Right lobe of liver (tissue), 6 donors: Measurements from ENCODE around the gene FAAH2. TPM values are rescaled to one million over a fixed set of nuclear protein-coding genes. Genes with fewer than 3 reads are reported as not detected.

ENCODE experiments used
- ATAC-seq, 4 donors: fragments of 200-7000 bp; cut with Tn5 transposase; one replicate each; pipeline ENCODE4 v1.9.1; 2020; ENCODE audit warnings: mild to moderate bottlenecking in 4 of 4, moderate library complexity in 4 of 4
- DNase-seq, 3 donors: peaks; one replicate each; pipeline ENCODE4 v3.0.0-alpha.2; 2020
- H3K27ac ChIP-seq, 3 donors: fragments of 200-600 bp; one replicate each; pipeline ENCODE4 v1.8.0; 2022
- H3K27me3 ChIP-seq, 2 donors: fragments of 200-600 bp; one replicate each; pipeline ENCODE4 v1.8.0; 2022
- H3K36me3 ChIP-seq, 4 donors: fragments of 200-600 bp; sonication (generic) in 1 of 4; one replicate each; pipeline versions ENCODE4 v1.5.1 to v1.8.0; 2017 to 2022; ENCODE audit warnings: control low read depth in 1 of 4
- H3K4me1 ChIP-seq, 4 donors: fragments of 200-600 bp; sonication (generic) in 1 of 4; one replicate each; pipeline versions ENCODE4 v1.5.1 to v1.8.0; 2017 to 2022; ENCODE audit warnings: control low read depth in 1 of 4
- H3K4me3 ChIP-seq, 3 donors: fragments of 200-600 bp; one replicate each; pipeline ENCODE4 v1.8.0; 2022
- H3K9me3 ChIP-seq, 4 donors: fragments of 200-600 bp; sonication (generic) in 1 of 4; one replicate each; pipeline versions ENCODE4 v1.5.1 to v1.8.0; 2017 to 2022; ENCODE audit warnings: control low read depth in 1 of 4
- POLR2A ChIP-seq: fragments of 450-650 bp; IDR thresholded peaks from one replicate; pipeline ENCODE4 v1.6.1; 2017; ENCODE audit warnings: antibody characterized with exemption, mild to moderate bottlenecking
- WGBS: methylation state at CpG from one replicate; pipeline ENCODE4 v1.1.6; 2018; ENCODE audit warnings: low coverage, low lambda C conversion rate; ENCODE audit not compliant: insufficient coverage; ENCODE audit errors: missing lambda C conversion rate; 5-methylcytosine and 5-hydroxymethylcytosine counted together
- intact Hi-C, 2 donors: fragments of 100-400 bp; cut with DNase I; formaldehyde crosslinking; loops; one replicate each; pipeline versions ENCODE4 v1.11.2 to v1.14.1; 2022
- long read RNA-seq: library from polyadenylated mRNA; unstranded; transcript quantifications from one replicate; pipeline ENCODE4 v2.0.0, GENCODE V29; 2019
- total RNA-seq, 6 experiments: library from RNA; depleted of rRNA in 2 of 6; stranded (reverse); fragments of >200 nt in 2 of 6; fragmentation: NEBNext Ultra II Directional in 3 of 6; extraction: Animal tissue kit (Norgen Biotek cat#: 25700) in 3 of 6; gene quantifications; one replicate each; pipeline versions ENCODE4 v1.1.0 to v1.2.4, GENCODE V29; 2016 to 2023
- TF ChIP-seq, protein P1 (sequence below), 4 donors: fragments of 200-600 bp in 3 of 4; fragments of 450-650 bp in 1 of 4; IDR thresholded peaks; one replicate each; pipeline versions ENCODE4 v1.5.1 to v1.8.0; 2016 to 2022; ENCODE audit warnings: antibody characterized with exemption in 4 of 4, mild to moderate bottlenecking in 2 of 4
- donor health status: DM: no; HTN: yes; CAD: no.
- donor health status: DM: no; HTN: no; CAD: no.
- donor health status: DM: no; HTN: no; CAD: no.
- donor health status: DM: no; HTN: yes; CAD: no.
- donor health status: DM: no; HTN: yes; CAD: no.

Gene FAAH2, protein sequence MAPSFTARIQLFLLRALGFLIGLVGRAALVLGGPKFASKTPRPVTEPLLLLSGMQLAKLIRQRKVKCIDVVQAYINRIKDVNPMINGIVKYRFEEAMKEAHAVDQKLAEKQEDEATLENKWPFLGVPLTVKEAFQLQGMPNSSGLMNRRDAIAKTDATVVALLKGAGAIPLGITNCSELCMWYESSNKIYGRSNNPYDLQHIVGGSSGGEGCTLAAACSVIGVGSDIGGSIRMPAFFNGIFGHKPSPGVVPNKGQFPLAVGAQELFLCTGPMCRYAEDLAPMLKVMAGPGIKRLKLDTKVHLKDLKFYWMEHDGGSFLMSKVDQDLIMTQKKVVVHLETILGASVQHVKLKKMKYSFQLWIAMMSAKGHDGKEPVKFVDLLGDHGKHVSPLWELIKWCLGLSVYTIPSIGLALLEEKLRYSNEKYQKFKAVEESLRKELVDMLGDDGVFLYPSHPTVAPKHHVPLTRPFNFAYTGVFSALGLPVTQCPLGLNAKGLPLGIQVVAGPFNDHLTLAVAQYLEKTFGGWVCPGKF
- total RNA-seq = 10 to 100 TPM in 3 of 6 experiments, 1 to 10 TPM in 3; 6.9 to 19.7 (median 10.0) TPM
- long read RNA-seq, partial matches to known transcripts = 2 of 4 reads
- long read RNA-seq, other reads (novel, unspliced or antisense) = 2 of 4 reads

DNA sequence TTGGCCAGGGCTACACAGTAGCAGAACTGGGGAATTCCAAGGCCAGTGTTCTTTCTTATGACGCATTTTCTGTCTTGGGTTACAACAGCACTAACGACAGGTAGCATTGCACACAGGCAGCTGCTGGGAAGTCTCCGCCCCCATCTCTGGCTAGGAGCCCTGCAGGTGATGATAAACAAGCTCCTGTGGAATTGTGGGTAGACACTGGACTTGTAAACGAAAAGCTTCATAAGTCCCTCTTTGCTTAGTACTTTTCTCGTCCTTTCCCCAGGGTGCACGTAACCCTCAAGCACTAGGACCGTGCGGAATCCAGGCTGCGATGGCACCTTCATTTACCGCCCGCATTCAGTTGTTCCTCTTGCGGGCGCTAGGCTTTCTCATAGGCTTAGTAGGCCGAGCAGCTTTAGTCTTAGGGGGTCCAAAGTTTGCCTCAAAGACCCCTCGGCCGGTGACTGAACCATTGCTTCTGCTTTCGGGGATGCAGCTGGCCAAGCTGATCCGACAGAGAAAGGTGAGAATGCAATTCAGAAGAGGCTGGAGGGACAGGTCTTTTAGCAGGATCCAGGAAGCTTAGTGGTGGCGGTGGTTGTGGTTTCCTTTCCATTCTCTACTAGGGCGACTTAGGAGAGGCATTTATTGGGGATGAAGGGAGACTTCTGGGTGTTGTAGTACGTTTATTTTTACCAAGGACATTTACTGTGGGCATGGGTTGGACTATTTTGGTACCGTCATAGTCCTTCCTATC, at the start of gene FAAH2:
Gene FAAH2 (plus strand): TSS at position 200 of the 745 bp plus-strand sequence. CDS start 120 bp downstream, at position 320.
- TF ChIP-seq POLR2A = peak; percentile 41
- TF ChIP-seq, protein P1, sequence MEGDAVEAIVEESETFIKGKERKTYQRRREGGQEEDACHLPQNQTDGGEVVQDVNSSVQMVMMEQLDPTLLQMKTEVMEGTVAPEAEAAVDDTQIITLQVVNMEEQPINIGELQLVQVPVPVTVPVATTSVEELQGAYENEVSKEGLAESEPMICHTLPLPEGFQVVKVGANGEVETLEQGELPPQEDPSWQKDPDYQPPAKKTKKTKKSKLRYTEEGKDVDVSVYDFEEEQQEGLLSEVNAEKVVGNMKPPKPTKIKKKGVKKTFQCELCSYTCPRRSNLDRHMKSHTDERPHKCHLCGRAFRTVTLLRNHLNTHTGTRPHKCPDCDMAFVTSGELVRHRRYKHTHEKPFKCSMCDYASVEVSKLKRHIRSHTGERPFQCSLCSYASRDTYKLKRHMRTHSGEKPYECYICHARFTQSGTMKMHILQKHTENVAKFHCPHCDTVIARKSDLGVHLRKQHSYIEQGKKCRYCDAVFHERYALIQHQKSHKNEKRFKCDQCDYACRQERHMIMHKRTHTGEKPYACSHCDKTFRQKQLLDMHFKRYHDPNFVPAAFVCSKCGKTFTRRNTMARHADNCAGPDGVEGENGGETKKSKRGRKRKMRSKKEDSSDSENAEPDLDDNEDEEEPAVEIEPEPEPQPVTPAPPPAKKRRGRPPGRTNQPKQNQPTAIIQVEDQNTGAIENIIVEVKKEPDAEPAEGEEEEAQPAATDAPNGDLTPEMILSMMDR (IDR thresholded peaks at IDR 0.05) = no peak
- Histone ChIP-seq H3K9me3 (no peaks in the 10 kb centered on the region), H3K27ac (peak within 1 kb of the TSS; percentile 12 to 80 (median 80)), H3K27me3 (peaks cover 0 to 6% of the 10 kb centered on the region in 2 donors), H3K36me3 (no peaks in the 10 kb centered on the region), H3K4me3 (peak within 1 kb of the TSS; percentile 20 to 54 (median 49)), H3K4me1 (no peaks in the 10 kb centered on the region)
- DNase-seq (peak; percentile 67 to 82 (median 77)), ATAC-seq (peak; percentile 89 to 95 (median 93))
- WGBS = 11% methylated on average over 13 of the region's 22 CpGs
- intact Hi-C loops = no loop called here

DNA sequence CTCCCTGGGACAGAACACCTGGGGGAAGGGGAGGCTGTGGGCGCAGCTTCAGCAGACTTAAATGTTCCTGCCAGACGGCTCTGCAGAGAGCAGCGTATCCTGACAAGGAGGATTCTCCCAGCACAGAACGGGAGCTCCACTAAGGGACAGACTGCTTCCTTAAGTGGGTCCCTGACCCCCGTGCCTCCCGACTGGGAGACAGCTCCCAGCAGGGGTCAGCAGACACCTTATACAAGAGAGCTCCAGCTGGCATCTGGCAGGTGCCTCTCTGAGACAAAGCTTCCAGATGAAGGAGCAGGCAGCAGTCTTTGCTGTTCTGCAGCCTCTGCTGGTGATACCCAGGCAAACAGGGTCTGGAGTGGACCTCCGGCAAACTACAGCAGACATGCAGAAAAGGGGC, 44.5 kb upstream of the FAAH2 start:
- H3K27me3 ChIP-seq = peaks cover 0 to 4% of the 10 kb centered on the region in 2 donors
- DNase-seq = peak in 1 of 3 donors; percentile 15
- no peak overlapping the region for H3K27ac ChIP-seq
- no peak for TF ChIP-seq POLR2A
- TF ChIP-seq, protein P1 (IDR thresholded peaks at IDR 0.05) = no peak
- no peak overlapping the region for H3K4me3 ChIP-seq
- WGBS = 57% methylated on average over 3 of the region's 7 CpGs
- ATAC-seq = no peak
- peaks cover 0 to 6% (median 0%) of the 10 kb centered on the region in 4 donors for H3K9me3 ChIP-seq
- H3K36me3 ChIP-seq = no peaks in the 10 kb centered on the region
- intact Hi-C loops = no loop called here
- no peaks in the 10 kb centered on the region for H3K4me1 ChIP-seq

DNA sequence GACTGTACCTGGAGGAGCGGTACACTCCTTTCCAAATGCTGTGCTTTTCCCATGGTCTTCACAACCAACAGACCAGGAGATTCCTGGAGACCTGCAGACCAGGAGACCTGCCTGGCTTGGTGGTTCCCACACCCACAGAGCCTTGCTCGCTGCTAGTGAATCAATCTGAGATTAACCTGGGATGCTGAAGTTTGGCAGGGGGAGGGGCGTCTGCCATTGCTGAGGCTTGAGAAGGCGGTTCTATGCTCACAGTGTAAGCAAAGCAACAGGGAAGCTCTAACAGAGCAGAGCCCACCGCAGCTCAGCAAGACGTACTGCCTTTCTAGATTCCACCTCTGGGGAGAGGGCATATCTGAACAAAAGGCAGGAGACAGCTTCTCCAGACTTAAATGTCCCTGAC, 34.5 kb upstream of the FAAH2 start:
- intact Hi-C loops = no loop called here
- Histone ChIP-seq H3K27me3 (no peaks in the 10 kb centered on the region), H3K4me3 (no peak overlapping the region), H3K9me3 (no peaks in the 10 kb centered on the region), H3K36me3 (no peaks in the 10 kb centered on the region), H3K27ac (no peak overlapping the region), H3K4me1 (no peaks in the 10 kb centered on the region)
- ATAC-seq (no peak), DNase-seq (no peak)
- WGBS = no CpG with 5 or more reads among the region's 6 CpGs
- TF ChIP-seq, protein P1 (IDR thresholded peaks at IDR 0.05) = no peak
- no peak for TF ChIP-seq POLR2A

DNA sequence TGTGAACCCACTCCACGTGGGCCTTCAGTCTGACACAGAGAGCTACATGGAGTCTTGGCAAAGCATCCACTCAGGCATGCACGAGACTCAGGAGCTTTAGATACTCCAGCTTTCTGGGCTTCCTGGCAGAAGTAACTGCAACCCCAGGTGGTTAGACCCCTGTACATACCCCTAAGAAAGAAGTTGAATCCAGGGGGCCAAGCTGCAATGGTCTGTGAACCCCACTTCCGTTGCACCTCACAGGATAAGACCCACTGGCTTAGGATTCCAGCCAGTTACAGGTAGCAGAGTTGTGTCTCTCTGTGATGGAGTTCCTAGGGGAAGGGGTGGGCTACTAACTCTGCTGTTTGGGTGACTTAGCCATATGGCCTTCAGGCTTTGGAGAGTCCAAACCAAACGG, 21.4 kb upstream of the FAAH2 start:
- intact Hi-C loops = no loop called here
- DNase-seq = no peak
- TF ChIP-seq POLR2A = no peak
- TF ChIP-seq, protein P1 (IDR thresholded peaks at IDR 0.05) = no peak
- Histone ChIP-seq H3K4me3 (no peak overlapping the region), H3K4me1 (no peaks in the 10 kb centered on the region), H3K27me3 (no peaks in the 10 kb centered on the region), H3K9me3 (no peaks in the 10 kb centered on the region), H3K27ac (no peak overlapping the region), H3K36me3 (no peaks in the 10 kb centered on the region)
- WGBS = no CpG with 5 or more reads among the region's 4 CpGs
- ATAC-seq = no peak
